ENCODE data around the gene PODXL2. TPM values are rescaled to one million over a fixed set of nuclear protein-coding genes. Genes with fewer than 3 reads are reported as not detected.

Gene PODXL2
- total RNA-seq, 4 donors from 2014 or later: 9.7 to 18.9 (median 15.9) TPM

- no peak for TF ChIP-seq POLR2AphosphoS5 (IDR thresholded peaks at IDR 0.05)
- no peak for TF ChIP-seq EP300 (IDR thresholded peaks at IDR 0.05; ENCODE audit: low read depth)
- TF ChIP-seq, protein P1, sequence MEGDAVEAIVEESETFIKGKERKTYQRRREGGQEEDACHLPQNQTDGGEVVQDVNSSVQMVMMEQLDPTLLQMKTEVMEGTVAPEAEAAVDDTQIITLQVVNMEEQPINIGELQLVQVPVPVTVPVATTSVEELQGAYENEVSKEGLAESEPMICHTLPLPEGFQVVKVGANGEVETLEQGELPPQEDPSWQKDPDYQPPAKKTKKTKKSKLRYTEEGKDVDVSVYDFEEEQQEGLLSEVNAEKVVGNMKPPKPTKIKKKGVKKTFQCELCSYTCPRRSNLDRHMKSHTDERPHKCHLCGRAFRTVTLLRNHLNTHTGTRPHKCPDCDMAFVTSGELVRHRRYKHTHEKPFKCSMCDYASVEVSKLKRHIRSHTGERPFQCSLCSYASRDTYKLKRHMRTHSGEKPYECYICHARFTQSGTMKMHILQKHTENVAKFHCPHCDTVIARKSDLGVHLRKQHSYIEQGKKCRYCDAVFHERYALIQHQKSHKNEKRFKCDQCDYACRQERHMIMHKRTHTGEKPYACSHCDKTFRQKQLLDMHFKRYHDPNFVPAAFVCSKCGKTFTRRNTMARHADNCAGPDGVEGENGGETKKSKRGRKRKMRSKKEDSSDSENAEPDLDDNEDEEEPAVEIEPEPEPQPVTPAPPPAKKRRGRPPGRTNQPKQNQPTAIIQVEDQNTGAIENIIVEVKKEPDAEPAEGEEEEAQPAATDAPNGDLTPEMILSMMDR (IDR thresholded peaks at IDR 0.05): no peak
- TF ChIP-seq POLR2A (IDR thresholded peaks at IDR 0.05): no peak
- no peaks in the 10 kb centered on the region for H3K9me3 ChIP-seq
- no peaks in the 10 kb centered on the region for H3K36me3 ChIP-seq
- in situ Hi-C loops (cut with MboI; ENCODE audit: low pct_ligation_motif_present in 1 of 4, low pct_unique_long_range_greater_than_20kb in 1 of 4, low sequenced_read_pairs in 3 of 4): no loop called here
- DNase-seq: no peak
- no peak overlapping the region for H3K27ac ChIP-seq
- H3K4me1 ChIP-seq: no peaks in the 10 kb centered on the region
- no peak overlapping the region for H3K4me3 ChIP-seq
- H3K27me3 ChIP-seq: no peaks in the 10 kb centered on the region
- intact Hi-C loops (cut with DNase I; ENCODE audit: low total_unique reads): no loop called here
Observed at GRCh38 chr3:127647845-127648204, 18.8 kb downstream of the PODXL2 start.

DNA sequence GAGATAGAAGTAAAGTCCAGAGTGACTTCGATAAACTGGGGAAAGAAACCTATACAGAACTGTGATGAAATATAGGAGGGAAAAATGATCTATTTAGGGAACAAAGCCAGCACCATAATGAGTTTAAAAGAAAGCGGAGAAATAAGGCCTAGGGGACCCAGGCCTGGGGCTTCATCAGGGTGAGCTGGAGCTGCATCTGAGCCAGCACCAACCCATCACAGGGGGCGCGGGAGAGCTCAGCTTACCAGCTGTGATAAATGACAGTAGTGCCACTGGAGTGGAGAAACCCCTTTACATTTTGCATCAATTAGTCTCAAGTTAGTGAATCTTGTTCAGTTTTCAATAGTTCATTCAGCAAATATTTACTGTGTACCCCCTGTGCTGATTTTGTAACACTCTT is 21.3 kb downstream of the PODXL2 start:
- WGBS, 2 donors (ENCODE audit: low coverage in 1 of 2): 93% methylated on average over 4 of the region's 4 CpGs
- Histone ChIP-seq H3K4me1 (no peaks in the 10 kb centered on the region), H3K36me3 (no peaks in the 10 kb centered on the region), H3K9me3 (no peaks in the 10 kb centered on the region), H3K27me3 (no peaks in the 10 kb centered on the region), H3K27ac (no peak overlapping the region), H3K4me3 (no peak overlapping the region)
- intact Hi-C loops (cut with DNase I; ENCODE audit: low total_unique reads): loop anchor here (5.0 kb wide), 2 partner anchors 182 to 322 kb away; no protein-coding TSS in a partner anchor
- in situ Hi-C loops (cut with MboI; ENCODE audit: low pct_ligation_motif_present in 1 of 4, low pct_unique_long_range_greater_than_20kb in 1 of 4, low sequenced_read_pairs in 3 of 4): loop anchor here in 3 of 4 donors (10.0 to 25.0 kb wide), 4 partner anchors 185 to 315 kb away; no protein-coding TSS in a partner anchor
- DNase-seq: no peak
- TF ChIP-seq POLR2AphosphoS5 (IDR thresholded peaks at IDR 0.05) (no peak), POLR2A (IDR thresholded peaks at IDR 0.05) (no peak), EP300 (IDR thresholded peaks at IDR 0.05; ENCODE audit: low read depth) (no peak)
- TF ChIP-seq, protein P1 (IDR thresholded peaks at IDR 0.05): no peak

GRCh38 chr3:127651516-127652172 is 22.7 kb downstream of the PODXL2 start:
- no peaks in the 10 kb centered on the region for H3K27me3 ChIP-seq
- H3K27ac ChIP-seq: no peak overlapping the region
- DNase-seq: no peak
- intact Hi-C loops (cut with DNase I; ENCODE audit: low total_unique reads) (loop anchor here (5.0 kb wide), 2 partner anchors 181 to 321 kb away; no protein-coding TSS in a partner anchor), in situ Hi-C loops (cut with MboI; ENCODE audit: low pct_ligation_motif_present in 1 of 4, low pct_unique_long_range_greater_than_20kb in 1 of 4, low sequenced_read_pairs in 3 of 4) (loop anchor here in 3 of 4 donors (10.0 to 25.0 kb wide), 4 partner anchors 183 to 313 kb away; no protein-coding TSS in a partner anchor)
- H3K9me3 ChIP-seq: no peaks in the 10 kb centered on the region
- TF ChIP-seq EP300 (IDR thresholded peaks at IDR 0.05; ENCODE audit: low read depth) (no peak), POLR2AphosphoS5 (IDR thresholded peaks at IDR 0.05) (no peak), POLR2A (IDR thresholded peaks at IDR 0.05) (no peak)
- TF ChIP-seq, protein P1 (IDR thresholded peaks at IDR 0.05): no peak
- WGBS, 2 donors (ENCODE audit: low coverage in 1 of 2): 68% methylated on average over 6 of the region's 8 CpGs; no CpG with 5 or more reads in 1 of the 2 donors
- H3K36me3 ChIP-seq: no peaks in the 10 kb centered on the region
- no peak overlapping the region for H3K4me3 ChIP-seq
- H3K4me1 ChIP-seq: no peaks in the 10 kb centered on the region

- Histone ChIP-seq H3K27ac (no peak overlapping the region), H3K9me3 (no peaks in the 10 kb centered on the region), H3K4me1 (no peaks in the 10 kb centered on the region), H3K36me3 (no peaks in the 10 kb centered on the region), H3K4me3 (no peak overlapping the region), H3K27me3 (no peaks in the 10 kb centered on the region)
- 71% methylated on average over 13 of the region's 13 CpGs; no CpG with 5 or more reads in 1 of the 2 donors for WGBS, 2 donors (ENCODE audit: low coverage in 1 of 2)
- TF ChIP-seq POLR2AphosphoS5 (IDR thresholded peaks at IDR 0.05) (no peak), EP300 (IDR thresholded peaks at IDR 0.05; ENCODE audit: low read depth) (no peak), POLR2A (IDR thresholded peaks at IDR 0.05) (no peak)
- TF ChIP-seq, protein P1 (IDR thresholded peaks at IDR 0.05): peak; percentile 73 to 89 (median 85)
- in situ Hi-C loops (cut with MboI; ENCODE audit: low pct_ligation_motif_present in 1 of 4, low pct_unique_long_range_greater_than_20kb in 1 of 4, low sequenced_read_pairs in 3 of 4): loop anchor here in 3 of 4 donors (10.0 to 25.0 kb wide), 4 partner anchors 182 to 312 kb away; no protein-coding TSS in a partner anchor
- peak; percentile 47 for DNase-seq
- intact Hi-C loops (cut with DNase I; ENCODE audit: low total_unique reads): loop anchor here (5.0 kb wide), 2 partner anchors 180 to 320 kb away; no protein-coding TSS in a partner anchor
Observed at GRCh38 chr3:127652246-127652995, 23.4 kb downstream of the PODXL2 start.

All from transverse colon (tissue), 4 donors.